Body of pancreas (tissue), 4 donors: ENCODE data around the gene COPE. TPM values are rescaled to one million over a fixed set of nuclear protein-coding genes. Genes with fewer than 3 reads are reported as not detected.

Experiments used
- ATAC-seq: fragments of 150-250 bp; one replicate; pipeline ENCODE4 v1.9.1; 2016
- DNase-seq, 4 donors: peaks; one replicate each; pipeline ENCODE4 v3.0.0-alpha.2; 2019
- H3K27ac ChIP-seq, 4 donors: fragments of 200-600 bp; sonication (generic); 1 replicate in 3 of 4; 2 replicates in 1 of 4; pipeline versions ENCODE4 v1.5.1 to v1.6.1; 2016 to 2019; ENCODE audit warnings: mild to moderate bottlenecking in 1 of 4, mixed read lengths in 1 of 4, moderate library complexity in 1 of 4
- H3K27me3 ChIP-seq, 2 donors: fragments of 200-600 bp; sonication (generic); one replicate each; pipeline ENCODE4 v1.6.0; 2016; ENCODE audit warnings: mild to moderate bottlenecking in 1 of 2
- H3K36me3 ChIP-seq, 2 donors: fragments of 200-600 bp; sonication (generic); replicated peaks in 1 of 2; 2 replicates each; pipeline ENCODE4 v1.5.1; 2016; ENCODE audit warnings: low read depth in 2 of 2; ENCODE audit not compliant: insufficient read depth in 1 of 2
- H3K4me1 ChIP-seq: fragments of 200-600 bp; sonication (generic); one replicate; pipeline ENCODE4 v1.6.0; 2016
- H3K4me3 ChIP-seq, 2 donors: fragments of 200-600 bp; sonication (generic); 1 replicate in 1 of 2; 2 replicates in 1 of 2; pipeline ENCODE4 v1.5.1; 2016 to 2019
- H3K9me3 ChIP-seq, 3 donors: fragments of 200-600 bp; sonication (generic); 1 replicate in 2 of 3; 2 replicates in 1 of 3; pipeline ENCODE4 v1.5.1; 2016
- POLR2A ChIP-seq, 3 donors: fragments of 450-650 bp; IDR thresholded peaks; one replicate each; pipeline ENCODE4 v1.6.1; 2016; ENCODE audit warnings: antibody characterized with exemption in 3 of 3, mild to moderate bottlenecking in 2 of 3
- WGBS, 2 donors: methylation state at CpG; one replicate each; pipeline ENCODE4 v1.1.5; 2017; 5-methylcytosine and 5-hydroxymethylcytosine counted together
- intact Hi-C: fragments of 100-400 bp; cut with DNase I; formaldehyde crosslinking; loops from one replicate; pipeline ENCODE4 v1.15.1; 2023
- total RNA-seq, 2 donors: library from RNA; depleted of rRNA; stranded (reverse); fragments of >200 nt; gene quantifications; one replicate each; pipeline ENCODE4 v1.1.0, GENCODE V29; 2016
- TF ChIP-seq, protein P1 (sequence below), 7 experiments: fragments of 450-650 bp in 4 of 7; fragments of 200-600 bp in 3 of 7; sonication (generic) in 3 of 7; IDR thresholded peaks; one replicate each; pipeline ENCODE4 v1.5.1; 2016 to 2019; ENCODE audit warnings: antibody characterized with exemption in 7 of 7

COPE gene
- total RNA-seq, 2 donors from 2014 or later = 111 to 166 TPM

DNA sequence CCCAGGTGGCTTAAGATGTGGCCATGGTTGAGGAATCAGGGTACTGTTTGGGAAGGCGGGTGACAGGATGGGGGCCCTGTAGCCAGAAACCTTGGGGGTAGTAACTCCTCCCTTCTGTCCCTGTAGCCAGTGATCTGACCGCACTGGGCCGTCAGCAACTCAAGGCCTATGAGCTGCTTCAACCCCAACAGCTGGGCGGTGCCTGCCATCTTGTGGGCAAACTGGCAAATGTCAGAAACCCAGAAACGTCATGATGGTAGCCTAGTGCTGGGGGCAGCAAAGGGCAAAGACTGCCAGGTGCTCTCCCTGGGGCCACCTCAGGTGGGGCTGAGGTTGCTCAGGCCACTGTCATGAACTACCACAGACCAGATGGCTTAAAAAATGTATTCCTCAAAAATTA, 3.5 kb downstream of the COPE start:
- no peak overlapping the region for H3K4me3 ChIP-seq
- ATAC-seq = no peak
- H3K9me3 ChIP-seq = no peaks in the 10 kb centered on the region
- H3K4me1 ChIP-seq = peaks cover 43% of the 10 kb centered on the region
- H3K27ac ChIP-seq = no peak overlapping the region
- peaks cover 0 to 2% of the 10 kb centered on the region in 2 donors for H3K36me3 ChIP-seq
- intact Hi-C loops = no loop called here
- peak; percentile 35 to 51 (median 40) for DNase-seq
- 17 to 63% methylated on average over 2 to 5 of the region's 5 CpGs for WGBS, 2 donors
- TF ChIP-seq, protein P1, sequence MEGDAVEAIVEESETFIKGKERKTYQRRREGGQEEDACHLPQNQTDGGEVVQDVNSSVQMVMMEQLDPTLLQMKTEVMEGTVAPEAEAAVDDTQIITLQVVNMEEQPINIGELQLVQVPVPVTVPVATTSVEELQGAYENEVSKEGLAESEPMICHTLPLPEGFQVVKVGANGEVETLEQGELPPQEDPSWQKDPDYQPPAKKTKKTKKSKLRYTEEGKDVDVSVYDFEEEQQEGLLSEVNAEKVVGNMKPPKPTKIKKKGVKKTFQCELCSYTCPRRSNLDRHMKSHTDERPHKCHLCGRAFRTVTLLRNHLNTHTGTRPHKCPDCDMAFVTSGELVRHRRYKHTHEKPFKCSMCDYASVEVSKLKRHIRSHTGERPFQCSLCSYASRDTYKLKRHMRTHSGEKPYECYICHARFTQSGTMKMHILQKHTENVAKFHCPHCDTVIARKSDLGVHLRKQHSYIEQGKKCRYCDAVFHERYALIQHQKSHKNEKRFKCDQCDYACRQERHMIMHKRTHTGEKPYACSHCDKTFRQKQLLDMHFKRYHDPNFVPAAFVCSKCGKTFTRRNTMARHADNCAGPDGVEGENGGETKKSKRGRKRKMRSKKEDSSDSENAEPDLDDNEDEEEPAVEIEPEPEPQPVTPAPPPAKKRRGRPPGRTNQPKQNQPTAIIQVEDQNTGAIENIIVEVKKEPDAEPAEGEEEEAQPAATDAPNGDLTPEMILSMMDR (IDR thresholded peaks at IDR 0.05) = peak in 4 of 7 experiments; percentile 6 to 39 (median 30)
- TF ChIP-seq POLR2A (IDR thresholded peaks at IDR 0.05) = peak in 1 of 3 donors; percentile 3
- no peaks in the 10 kb centered on the region for H3K27me3 ChIP-seq

DNA sequence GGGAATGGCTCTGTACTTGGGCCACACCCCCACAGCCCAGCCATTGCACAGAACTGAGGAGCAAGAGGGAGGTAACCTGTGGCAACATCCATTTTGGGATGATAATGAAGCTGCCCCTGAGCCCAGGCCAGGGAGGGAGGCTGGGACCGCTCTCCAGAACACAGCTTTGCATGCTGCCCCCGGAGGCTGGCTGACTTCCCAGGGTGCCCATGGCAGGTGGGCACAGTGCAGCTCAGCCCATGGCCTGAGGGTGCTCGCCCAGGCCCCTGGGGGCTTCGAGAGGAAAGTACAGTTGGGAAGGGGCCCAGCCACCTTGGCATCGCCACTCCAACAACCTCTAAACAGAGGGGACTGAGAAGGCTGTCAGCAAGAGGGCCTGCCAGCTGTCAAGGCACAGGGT, 5.7 kb downstream of the COPE start:
- ATAC-seq = no peak
- H3K36me3 ChIP-seq = peaks cover 0 to 7% of the 10 kb centered on the region in 2 donors

DNA sequence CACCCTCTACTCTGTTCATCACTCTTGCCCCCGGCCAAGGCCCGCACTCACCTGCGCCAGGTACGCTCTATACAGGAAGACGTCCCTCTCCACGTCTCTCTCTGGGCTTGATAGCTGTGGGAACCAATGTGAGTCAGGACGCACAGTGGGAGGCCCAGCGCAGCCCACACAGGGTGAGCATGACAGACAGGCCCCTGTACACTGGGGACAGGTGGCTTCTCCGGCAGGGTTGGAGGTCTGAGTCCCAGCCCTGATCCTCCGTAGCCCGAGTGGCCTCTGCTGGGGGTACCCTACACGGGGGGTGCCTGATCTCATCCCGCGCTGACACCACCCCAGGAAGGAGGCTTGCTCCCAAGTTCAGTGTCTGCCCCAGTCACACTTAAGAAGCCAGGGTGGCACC, 6.3 kb downstream of the COPE start:
- Histone ChIP-seq H3K4me1 (peaks cover 30% of the 10 kb centered on the region), H3K27ac (no peak overlapping the region), H3K4me3 (no peak overlapping the region), H3K36me3 (peaks cover 0 to 7% of the 10 kb centered on the region in 2 donors), H3K9me3 (no peaks in the 10 kb centered on the region), H3K27me3 (no peaks in the 10 kb centered on the region)
- intact Hi-C loops = no loop called here
- TF ChIP-seq, protein P1 (IDR thresholded peaks at IDR 0.05) = no peak
- TF ChIP-seq POLR2A (IDR thresholded peaks at IDR 0.05) = no peak
- 98 to 100% methylated on average over 8 to 14 of the region's 14 CpGs for WGBS, 2 donors
- ATAC-seq (no peak), DNase-seq (no peak)

More for the DNA sequence above, 5.7 kb downstream of the COPE start:
- Histone ChIP-seq H3K9me3 (no peaks in the 10 kb centered on the region), H3K4me3 (no peak overlapping the region), H3K27me3 (no peaks in the 10 kb centered on the region), H3K4me1 (peaks cover 34% of the 10 kb centered on the region), H3K27ac (no peak overlapping the region)
- WGBS, 2 donors = 85 to 100% methylated on average over 1 to 5 of the region's 5 CpGs
- intact Hi-C loops = no loop called here
- DNase-seq = no peak
- TF ChIP-seq POLR2A (IDR thresholded peaks at IDR 0.05) = no peak
- TF ChIP-seq, protein P1 (IDR thresholded peaks at IDR 0.05) = no peak

DNA sequence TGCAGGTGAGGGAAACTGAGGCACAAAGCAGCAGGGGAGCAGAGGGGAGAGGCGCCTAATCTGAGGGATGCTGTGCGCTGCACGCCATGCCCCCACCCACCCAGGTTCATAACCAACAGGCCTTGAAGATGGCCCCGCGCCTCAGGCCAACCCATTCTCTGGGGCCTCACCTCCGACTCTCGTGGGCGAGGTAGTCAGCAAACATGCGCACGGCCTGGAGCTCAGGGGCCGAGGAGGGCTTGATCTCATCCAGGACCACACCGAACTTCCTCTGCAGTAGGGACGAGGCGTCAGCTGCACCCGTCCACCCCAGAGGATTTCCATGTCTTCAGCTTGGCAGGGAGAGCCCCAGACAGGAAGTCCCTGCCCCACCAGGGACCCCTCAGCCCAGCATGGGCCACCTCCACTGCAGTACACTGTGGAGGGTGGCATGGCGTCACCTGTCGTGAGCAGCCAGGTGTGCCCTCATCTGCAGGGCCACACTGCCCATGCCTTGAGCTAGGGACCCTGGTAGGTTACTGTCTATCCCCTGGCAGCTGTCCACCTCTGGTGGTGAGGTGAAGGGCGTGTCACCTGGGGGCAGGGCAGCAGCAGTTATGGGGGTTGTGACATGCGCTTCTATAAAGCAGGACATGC, 8.3 kb downstream of the COPE start:
- no peak for ATAC-seq
- WGBS, 2 donors = 95 to 96% methylated on average over 4 to 18 of the region's 19 CpGs
- peaks cover 0 to 15% of the 10 kb centered on the region in 2 donors for H3K36me3 ChIP-seq

More for the DNA sequence above, 8.3 kb downstream of the COPE start:
- DNase-seq = no peak
- Histone ChIP-seq H3K9me3 (no peaks in the 10 kb centered on the region), H3K27ac (no peak overlapping the region), H3K4me1 (peaks cover 12% of the 10 kb centered on the region), H3K27me3 (no peaks in the 10 kb centered on the region), H3K4me3 (no peak overlapping the region)
- no peak for TF ChIP-seq POLR2A (IDR thresholded peaks at IDR 0.05)
- TF ChIP-seq, protein P1 (IDR thresholded peaks at IDR 0.05) = no peak
- intact Hi-C loops = no loop called here
